GM10266 (cell line): ENCODE measurements around the gene KIF1A.

Source experiments
- DNase-seq: peaks from one replicate; pipeline ENCODE4 v3.0.0; 2012; ENCODE audit errors: extremely low spot score
- CTCF ChIP-seq: IDR thresholded peaks from 2 replicates; pipeline ENCODE4 v1.5.1; 2012; ENCODE audit warnings: mild to moderate bottlenecking, low read depth; ENCODE audit not compliant: control insufficient read depth, insufficient read depth; ENCODE audit errors: missing control alignments

Gene KIF1A

GRCh38 chr2:240852671-240853314 lies 32.8 kb upstream of the KIF1A start:
- TF ChIP-seq CTCF: no peak
- DNase-seq: no peak

- DNase-seq: peak; percentile 89
- TF ChIP-seq CTCF: peak; percentile 98
Measured at GRCh38 chr2:240851078-240851991, 31.3 kb upstream of the KIF1A start.

GRCh38 chr2:240850756-240851077 lies 30.7 kb upstream of the KIF1A start:
- DNase-seq: no peak
- TF ChIP-seq CTCF: peak; percentile 17

- DNase-seq: no peak
- TF ChIP-seq CTCF: no peak
Measured at GRCh38 chr2:240850026-240850425, 30.0 kb upstream of the KIF1A start.

GRCh38 chr2:240848900-240849680 lies 29.1 kb upstream of the KIF1A start:
- no peak for DNase-seq
- no peak for TF ChIP-seq CTCF

- TF ChIP-seq CTCF: no peak
- DNase-seq: no peak
Measured at GRCh38 chr2:240847817-240848216, 27.8 kb upstream of the KIF1A start.
